Effector memory CD8-positive, alpha-beta T cell (primary cell): ENCODE measurements around the gene MACROD2.

Source experiments
- ATAC-seq: fragments of 150-1000 bp; cut with Tn5 transposase; replicated peaks from 2 replicates; pipeline ENCODE4 v1.10.0; 2021; ENCODE audit warnings: mild to moderate bottlenecking, moderate library complexity
- DNase-seq, 3 experiments: peaks; one replicate each; pipeline ENCODE4 v3.0.0; 2021
- H3K27ac Mint-ChIP-seq, 2 donors: one replicate each; pipeline ENCODE4 v1.8.0; 2022; ENCODE audit warnings: mild to moderate bottlenecking in 2 of 2, mixed read lengths in 2 of 2, moderate library complexity in 2 of 2
- H3K27me3 Mint-ChIP-seq, 2 donors: one replicate each; pipeline ENCODE4 v1.8.0; 2022; ENCODE audit warnings: mixed read lengths in 2 of 2
- H3K36me3 Mint-ChIP-seq: one replicate; pipeline ENCODE4 v1.8.0; 2022; ENCODE audit warnings: mild to moderate bottlenecking, moderate library complexity, mixed read lengths; ENCODE audit not compliant: insufficient read depth
- H3K4me1 Mint-ChIP-seq, 2 donors: one replicate each; pipeline ENCODE4 v1.8.0; 2022; ENCODE audit warnings: low read depth in 2 of 2, mixed read lengths in 2 of 2
- H3K4me3 Mint-ChIP-seq, 2 donors: one replicate each; pipeline ENCODE4 v1.8.0; 2022; ENCODE audit warnings: mild to moderate bottlenecking in 2 of 2, mixed read lengths in 2 of 2, moderate library complexity in 2 of 2
- H3K9me3 Mint-ChIP-seq, 2 donors: one replicate each; pipeline ENCODE4 v1.8.0; 2022; ENCODE audit warnings: mixed read lengths in 2 of 2

Gene MACROD2

DNA sequence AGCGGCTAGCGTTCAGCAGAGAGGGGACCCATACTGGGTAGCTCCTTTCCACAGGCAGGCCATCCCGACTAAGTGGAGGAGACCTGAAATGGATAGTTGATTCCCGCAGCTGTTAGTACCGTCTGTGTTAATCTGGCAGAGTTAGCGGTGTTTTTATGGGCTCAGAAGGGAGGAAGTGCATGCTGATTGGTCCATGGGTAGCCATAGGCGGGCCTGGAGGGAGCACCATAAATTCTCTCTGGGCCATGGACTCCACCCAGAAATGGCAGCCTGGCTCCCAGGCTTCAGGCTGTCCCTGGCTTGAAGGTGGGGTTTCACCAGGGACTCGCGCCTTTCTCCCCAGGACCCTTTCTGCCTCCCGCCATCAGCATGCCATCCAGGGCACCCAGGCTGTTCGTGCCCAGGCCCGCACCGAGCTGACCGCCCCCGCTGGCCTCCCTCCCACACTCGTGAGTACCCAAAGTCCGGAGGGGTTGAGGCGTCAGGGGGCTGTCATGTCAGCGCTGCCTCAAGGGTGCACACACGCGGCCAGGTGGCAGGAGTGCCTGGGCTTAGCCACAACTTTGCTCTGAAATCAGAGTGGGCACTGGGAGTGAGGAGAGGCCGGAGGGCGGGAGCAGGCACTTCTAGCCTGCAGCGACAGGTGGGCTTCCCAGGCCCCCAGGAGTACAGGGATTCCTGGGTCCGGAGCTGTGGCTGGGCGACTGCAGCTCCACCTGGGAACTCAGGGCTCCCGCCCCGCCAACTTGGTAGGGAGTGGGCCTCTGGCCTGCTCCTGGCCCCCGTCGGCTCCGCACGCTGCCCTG, 1036.4 kb downstream of the MACROD2 start:
- H3K27ac Mint-ChIP-seq = no peak overlapping the region
- no peaks in the 10 kb centered on the region for H3K4me1 Mint-ChIP-seq
- DNase-seq (no peak), ATAC-seq (no peak)
- no peak overlapping the region for H3K4me3 Mint-ChIP-seq
- peaks cover 4% of the 10 kb centered on the region for H3K36me3 Mint-ChIP-seq
- no peaks in the 10 kb centered on the region for H3K27me3 Mint-ChIP-seq
- H3K9me3 Mint-ChIP-seq = peaks cover 9 to 13% of the 10 kb centered on the region in 2 donors

DNA sequence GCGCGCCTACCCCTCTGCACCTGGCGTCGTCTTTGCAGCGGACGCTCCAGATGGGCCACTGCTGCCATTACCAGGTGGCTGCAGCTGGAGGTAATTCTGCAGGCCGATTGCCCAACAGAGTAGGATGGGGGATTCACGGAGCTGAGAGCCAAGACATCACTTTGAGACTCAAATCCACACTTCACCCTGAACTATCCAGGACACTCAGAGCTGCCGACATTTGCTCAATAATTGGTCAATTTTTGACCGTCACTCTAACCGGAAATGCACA, 1037.0 kb downstream of the MACROD2 start:
- Mint-ChIP-seq H3K4me1 (no peaks in the 10 kb centered on the region), H3K4me3 (no peak overlapping the region), H3K27me3 (no peaks in the 10 kb centered on the region), H3K36me3 (peaks cover 4% of the 10 kb centered on the region), H3K27ac (no peak overlapping the region), H3K9me3 (peaks cover 9 to 13% of the 10 kb centered on the region in 2 donors)
- no peak for DNase-seq
- ATAC-seq = no peak

- Mint-ChIP-seq H3K27ac (no peak overlapping the region), H3K36me3 (peaks cover 4% of the 10 kb centered on the region), H3K27me3 (no peaks in the 10 kb centered on the region), H3K4me1 (no peaks in the 10 kb centered on the region), H3K4me3 (no peak overlapping the region), H3K9me3 (peaks cover 9 to 12% of the 10 kb centered on the region in 2 donors)
- ATAC-seq (no peak), DNase-seq (no peak)
Observed at GRCh38 chr20:15033269-15033668, 1038.0 kb downstream of the MACROD2 start.

GRCh38 chr20:15033891-15034290, 1038.6 kb downstream of the MACROD2 start:
- Mint-ChIP-seq H3K4me1 (no peaks in the 10 kb centered on the region), H3K27ac (no peak overlapping the region), H3K36me3 (peaks cover 4% of the 10 kb centered on the region), H3K4me3 (no peak overlapping the region), H3K27me3 (no peaks in the 10 kb centered on the region), H3K9me3 (peaks cover 5% of the 10 kb centered on the region in 2 donors)
- DNase-seq (no peak), ATAC-seq (no peak)

DNA sequence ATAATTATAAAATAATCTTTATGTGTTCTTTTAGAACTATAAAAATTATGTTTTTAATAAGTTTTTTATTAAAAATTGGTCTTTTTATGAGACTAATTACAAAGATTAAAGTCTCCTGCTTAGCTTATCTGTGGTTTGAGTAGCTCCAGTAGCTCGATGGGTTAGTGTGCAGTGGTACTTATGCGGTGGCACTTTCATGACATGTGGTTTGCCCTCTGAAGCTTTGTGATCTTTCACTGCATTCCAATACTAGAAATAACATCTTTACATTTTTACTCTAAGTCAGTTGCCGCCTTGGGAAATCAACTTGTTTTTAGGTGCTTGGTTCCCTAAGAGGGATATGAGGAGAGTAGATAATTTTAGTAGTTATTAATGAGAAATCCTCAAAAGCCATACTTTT, 1041.6 kb downstream of the MACROD2 start:
- H3K4me1 Mint-ChIP-seq = no peaks in the 10 kb centered on the region
- H3K4me3 Mint-ChIP-seq = no peak overlapping the region
- H3K36me3 Mint-ChIP-seq = peaks cover 4% of the 10 kb centered on the region
- ATAC-seq (no peak), DNase-seq (no peak)
- H3K27me3 Mint-ChIP-seq = no peaks in the 10 kb centered on the region
- H3K27ac Mint-ChIP-seq = no peak overlapping the region
- peaks cover 7 to 13% of the 10 kb centered on the region in 2 donors for H3K9me3 Mint-ChIP-seq

GRCh38 chr20:15039088-15039752, 1043.9 kb downstream of the MACROD2 start:
- no peaks in the 10 kb centered on the region for H3K4me1 Mint-ChIP-seq
- H3K27me3 Mint-ChIP-seq = no peaks in the 10 kb centered on the region
- no peak overlapping the region for H3K4me3 Mint-ChIP-seq
- no peak for ATAC-seq
- H3K27ac Mint-ChIP-seq = no peak overlapping the region
- H3K36me3 Mint-ChIP-seq = no peaks in the 10 kb centered on the region
- H3K9me3 Mint-ChIP-seq = peaks cover 5 to 18% of the 10 kb centered on the region in 2 donors
- DNase-seq = no peak

- DNase-seq (no peak), ATAC-seq (no peak)
- no peaks in the 10 kb centered on the region for H3K36me3 Mint-ChIP-seq
- H3K4me1 Mint-ChIP-seq = no peaks in the 10 kb centered on the region
- peaks cover 7 to 35% of the 10 kb centered on the region in 2 donors for H3K9me3 Mint-ChIP-seq
- no peak overlapping the region for H3K27ac Mint-ChIP-seq
- H3K4me3 Mint-ChIP-seq = no peak overlapping the region
- no peaks in the 10 kb centered on the region for H3K27me3 Mint-ChIP-seq
Observed at GRCh38 chr20:15042723-15043122, 1047.4 kb downstream of the MACROD2 start.

DNA sequence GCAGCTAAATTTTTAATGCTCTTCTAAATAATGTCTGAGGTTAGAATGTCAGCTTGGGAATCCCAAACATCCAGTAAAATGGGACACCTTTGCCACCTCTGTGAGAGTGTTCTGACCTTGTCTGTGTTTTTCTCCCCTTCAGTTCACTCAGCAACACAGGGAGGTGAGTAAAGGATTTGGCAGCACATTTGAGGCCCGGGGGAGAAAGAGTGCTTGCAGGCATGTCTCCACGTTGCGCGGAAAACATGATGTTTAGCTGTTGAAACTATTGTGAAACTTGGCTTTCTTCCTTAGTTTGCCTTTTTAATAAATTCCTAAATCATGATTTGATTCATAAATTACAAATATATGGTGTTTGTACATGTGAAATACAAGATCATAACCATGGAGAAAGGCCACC, 1049.9 kb downstream of the MACROD2 start:
- peaks cover 2 to 27% of the 10 kb centered on the region in 2 donors for H3K9me3 Mint-ChIP-seq
- no peaks in the 10 kb centered on the region for H3K36me3 Mint-ChIP-seq
- H3K4me3 Mint-ChIP-seq = no peak overlapping the region
- no peak overlapping the region for H3K27ac Mint-ChIP-seq
- DNase-seq (no peak), ATAC-seq (no peak)
- no peaks in the 10 kb centered on the region for H3K27me3 Mint-ChIP-seq
- H3K4me1 Mint-ChIP-seq = no peaks in the 10 kb centered on the region

DNA sequence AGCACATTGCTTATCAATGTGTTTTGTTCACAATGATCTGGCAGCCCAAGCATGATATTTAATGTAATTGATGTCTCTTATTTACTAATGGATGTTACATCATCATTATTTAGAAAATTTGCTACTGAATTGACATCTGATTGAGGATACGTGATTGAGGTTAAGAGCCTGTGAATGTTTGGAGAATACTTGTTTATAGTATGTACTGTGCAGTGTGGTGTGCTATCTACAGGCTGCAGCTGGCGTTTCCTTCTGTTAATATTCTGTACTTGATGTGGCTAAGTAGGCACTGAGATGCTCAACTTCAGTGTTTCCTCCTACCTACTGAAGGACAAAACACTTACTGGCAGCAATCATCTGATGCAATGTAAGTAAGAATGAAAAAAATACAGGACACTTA, 1051.7 kb downstream of the MACROD2 start:
- DNase-seq (no peak), ATAC-seq (no peak)
- peaks cover 2 to 27% of the 10 kb centered on the region in 2 donors for H3K9me3 Mint-ChIP-seq
- no peak overlapping the region for H3K4me3 Mint-ChIP-seq
- H3K36me3 Mint-ChIP-seq = no peaks in the 10 kb centered on the region
- no peaks in the 10 kb centered on the region for H3K4me1 Mint-ChIP-seq
- no peaks in the 10 kb centered on the region for H3K27me3 Mint-ChIP-seq
- H3K27ac Mint-ChIP-seq = no peak overlapping the region

DNA sequence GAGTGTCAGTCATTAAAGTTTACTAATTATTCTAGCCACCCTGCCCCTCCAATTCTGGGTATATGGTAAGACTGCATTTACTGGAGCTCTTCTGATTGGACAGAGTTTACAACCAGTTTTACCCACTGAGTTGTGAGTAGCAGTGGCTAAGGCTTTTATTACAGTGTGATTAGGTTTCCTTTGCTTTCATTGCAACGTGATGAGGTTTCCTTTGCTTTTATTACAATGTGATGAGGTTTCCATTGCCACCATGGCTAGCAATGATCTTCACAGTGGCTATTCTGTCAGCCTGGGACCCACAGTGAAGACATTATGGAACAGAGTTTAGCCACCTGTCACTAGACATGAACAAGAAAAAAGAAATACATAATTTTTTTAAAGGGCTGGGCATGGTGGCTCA, 1052.3 kb downstream of the MACROD2 start:
- Mint-ChIP-seq H3K27me3 (no peaks in the 10 kb centered on the region), H3K36me3 (no peaks in the 10 kb centered on the region), H3K4me3 (no peak overlapping the region), H3K27ac (no peak overlapping the region), H3K4me1 (no peaks in the 10 kb centered on the region), H3K9me3 (peaks cover 2 to 32% of the 10 kb centered on the region in 2 donors)
- ATAC-seq (no peak), DNase-seq (no peak)

DNA sequence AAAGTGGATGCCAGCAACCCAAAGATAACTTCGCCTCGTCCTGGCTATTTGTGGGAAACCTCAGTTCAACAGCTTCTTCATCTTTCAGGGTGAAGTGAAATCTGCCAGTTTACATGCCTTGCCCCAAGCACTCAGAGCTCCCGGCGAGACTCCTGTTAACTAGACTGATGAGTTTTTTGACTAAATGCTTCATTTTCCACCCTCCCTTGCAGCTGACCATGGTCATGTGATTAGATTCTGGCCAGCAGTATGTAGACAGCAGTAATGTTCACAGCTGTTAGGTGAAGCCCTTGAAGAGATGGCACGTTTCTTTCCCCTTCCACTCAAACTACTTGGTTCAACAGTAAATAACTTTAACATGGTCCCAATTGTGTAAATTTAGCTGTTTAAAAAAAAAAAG, 1060.9 kb downstream of the MACROD2 start:
- Mint-ChIP-seq H3K27ac (no peak overlapping the region), H3K27me3 (no peaks in the 10 kb centered on the region), H3K9me3 (peaks cover 7 to 18% of the 10 kb centered on the region in 2 donors), H3K36me3 (peaks cover 4% of the 10 kb centered on the region), H3K4me1 (no peaks in the 10 kb centered on the region), H3K4me3 (no peak overlapping the region)
- no peak for DNase-seq
- no peak for ATAC-seq

GRCh38 chr20:15058841-15059240, 1063.5 kb downstream of the MACROD2 start:
- ATAC-seq (no peak), DNase-seq (no peak)
- H3K27ac Mint-ChIP-seq = no peak overlapping the region
- H3K9me3 Mint-ChIP-seq = peaks cover 10 to 21% of the 10 kb centered on the region in 2 donors
- peaks cover 4% of the 10 kb centered on the region for H3K36me3 Mint-ChIP-seq
- no peaks in the 10 kb centered on the region for H3K4me1 Mint-ChIP-seq
- no peak overlapping the region for H3K4me3 Mint-ChIP-seq
- no peaks in the 10 kb centered on the region for H3K27me3 Mint-ChIP-seq

DNA sequence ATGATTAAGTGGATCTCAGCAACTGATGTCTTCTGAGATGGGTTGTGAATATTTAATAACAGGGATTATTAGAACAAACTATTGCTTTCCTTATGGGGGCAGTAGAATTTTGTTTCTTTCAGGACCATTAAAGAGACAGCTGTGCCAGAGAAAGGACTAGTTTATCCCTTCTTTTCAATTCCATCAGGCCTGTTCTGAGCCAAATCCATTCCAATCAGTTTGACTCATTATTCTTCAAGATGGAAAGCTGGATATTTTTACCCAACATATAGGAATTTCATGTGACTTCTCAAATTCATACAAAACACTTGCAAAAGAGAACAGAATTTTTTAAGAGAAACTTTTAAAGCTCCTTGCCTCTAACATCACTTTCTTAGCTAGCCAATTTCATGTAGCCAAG, 1064.1 kb downstream of the MACROD2 start:
- H3K4me1 Mint-ChIP-seq = no peaks in the 10 kb centered on the region
- H3K27me3 Mint-ChIP-seq = no peaks in the 10 kb centered on the region
- H3K36me3 Mint-ChIP-seq = peaks cover 4% of the 10 kb centered on the region
- H3K4me3 Mint-ChIP-seq = no peak overlapping the region
- H3K9me3 Mint-ChIP-seq = peaks cover 10 to 21% of the 10 kb centered on the region in 2 donors
- DNase-seq (no peak), ATAC-seq (no peak)
- no peak overlapping the region for H3K27ac Mint-ChIP-seq

GRCh38 chr20:15060265-15061060, 1065.1 kb downstream of the MACROD2 start:
- DNase-seq (no peak), ATAC-seq (no peak)
- Mint-ChIP-seq H3K36me3 (peaks cover 4% of the 10 kb centered on the region), H3K4me1 (no peaks in the 10 kb centered on the region), H3K9me3 (peaks cover 10 to 21% of the 10 kb centered on the region in 2 donors), H3K27me3 (no peaks in the 10 kb centered on the region), H3K4me3 (no peak overlapping the region), H3K27ac (no peak overlapping the region)
